Upper lobe of right lung (tissue), 1 donor: ENCODE results near the gene SYNPO2L. TPM values are rescaled to one million over a fixed set of nuclear protein-coding genes. Genes with fewer than 3 reads are reported as not detected.

ENCODE experiments used
- ATAC-seq: fragments of 200-7000 bp; cut with Tn5 transposase; one replicate; pipeline ENCODE4 v1.9.1; 2020; ENCODE audit warnings: mild to moderate bottlenecking, moderate library complexity
- DNase-seq: peaks from one replicate; pipeline ENCODE4 v3.0.0-alpha.2; 2020
- H3K27ac ChIP-seq: fragments of 200-600 bp; one replicate; pipeline ENCODE4 v1.8.0; 2022
- H3K27me3 ChIP-seq: fragments of 200-600 bp; one replicate; pipeline ENCODE4 v1.8.0; 2022; ENCODE audit warnings: mild to moderate bottlenecking
- H3K36me3 ChIP-seq: fragments of 200-600 bp; one replicate; pipeline ENCODE4 v1.8.0; 2022
- H3K4me1 ChIP-seq: fragments of 200-600 bp; one replicate; pipeline ENCODE4 v1.8.0; 2022
- H3K4me3 ChIP-seq: fragments of 200-600 bp; one replicate; pipeline ENCODE4 v1.8.0; 2022; ENCODE audit warnings: mild to moderate bottlenecking
- H3K9me3 ChIP-seq: fragments of 200-600 bp; one replicate; pipeline ENCODE4 v1.8.0; 2022
- intact Hi-C: fragments of 100-400 bp; cut with DNase I; formaldehyde crosslinking; loops from one replicate; pipeline ENCODE4 v1.11.0; 2022
- total RNA-seq: library from RNA; stranded (reverse); fragmentation: NEBNext Ultra II Directional; extraction: Animal tissue kit (Norgen Biotek cat#: 25700); gene quantifications from one replicate; pipeline ENCODE4 v1.2.1, GENCODE V29; 2021
- TF ChIP-seq, protein P1 (sequence below): fragments of 200-600 bp; IDR thresholded peaks from one replicate; pipeline ENCODE4 v1.8.0; 2022; ENCODE audit warnings: antibody characterized with exemption
- donor health status: DM: no; HTN: yes; CAD: no; lungs with severe emphysema.

Gene SYNPO2L
- total RNA-seq, 1 donor from 2014 or later = 5.9 TPM

- Histone ChIP-seq H3K27ac (no peak overlapping the region), H3K4me1 (peaks cover 13% of the 10 kb centered on the region)
- intact Hi-C loops = loop anchor here (5.0 kb wide), 1 partner anchor 123 kb away; no protein-coding TSS in a partner anchor
Measured at GRCh38 chr10:73649876-73650536, 5.8 kb downstream of the SYNPO2L start.

DNA sequence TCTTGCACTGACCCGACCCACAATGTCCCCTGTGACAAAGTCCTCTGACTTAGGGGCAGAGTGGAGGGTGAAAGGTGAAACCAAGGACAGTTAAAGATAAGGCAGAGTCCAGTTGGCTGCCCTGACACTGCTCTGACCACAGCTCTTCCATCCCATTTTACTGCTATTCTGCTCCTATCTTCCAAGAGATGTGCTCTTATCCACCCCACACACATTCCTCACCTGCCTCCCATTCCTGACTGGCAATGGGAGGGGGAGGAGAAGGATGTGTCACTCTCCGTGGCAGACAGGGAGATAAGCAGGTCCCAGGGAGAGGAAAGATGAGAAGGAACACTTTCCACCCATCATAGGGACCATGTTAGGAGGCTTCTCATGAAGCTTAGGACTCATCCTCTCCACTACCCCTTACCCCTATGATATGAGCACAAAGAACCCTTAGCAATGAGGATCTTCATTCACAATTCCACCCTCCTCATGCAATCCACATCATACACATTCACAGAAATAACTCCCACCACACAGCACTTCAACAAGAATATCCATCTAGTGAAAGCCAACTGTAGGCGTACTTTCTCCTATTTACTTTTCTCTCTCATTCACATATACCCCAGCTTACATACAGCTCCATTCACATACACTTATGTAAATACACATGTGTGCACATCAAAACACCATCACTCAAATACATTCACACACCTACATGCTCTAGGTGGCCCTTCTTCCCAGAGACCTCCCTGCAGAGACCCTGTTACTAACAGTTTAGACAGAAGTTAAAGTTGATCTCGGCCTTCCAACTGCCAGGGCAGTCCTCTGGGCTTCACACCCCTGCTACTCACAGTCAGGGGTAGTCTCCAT is 6.6 kb downstream of the SYNPO2L start:
- no peaks in the 10 kb centered on the region for H3K9me3 ChIP-seq
- DNase-seq = no peak
- TF ChIP-seq, protein P1, sequence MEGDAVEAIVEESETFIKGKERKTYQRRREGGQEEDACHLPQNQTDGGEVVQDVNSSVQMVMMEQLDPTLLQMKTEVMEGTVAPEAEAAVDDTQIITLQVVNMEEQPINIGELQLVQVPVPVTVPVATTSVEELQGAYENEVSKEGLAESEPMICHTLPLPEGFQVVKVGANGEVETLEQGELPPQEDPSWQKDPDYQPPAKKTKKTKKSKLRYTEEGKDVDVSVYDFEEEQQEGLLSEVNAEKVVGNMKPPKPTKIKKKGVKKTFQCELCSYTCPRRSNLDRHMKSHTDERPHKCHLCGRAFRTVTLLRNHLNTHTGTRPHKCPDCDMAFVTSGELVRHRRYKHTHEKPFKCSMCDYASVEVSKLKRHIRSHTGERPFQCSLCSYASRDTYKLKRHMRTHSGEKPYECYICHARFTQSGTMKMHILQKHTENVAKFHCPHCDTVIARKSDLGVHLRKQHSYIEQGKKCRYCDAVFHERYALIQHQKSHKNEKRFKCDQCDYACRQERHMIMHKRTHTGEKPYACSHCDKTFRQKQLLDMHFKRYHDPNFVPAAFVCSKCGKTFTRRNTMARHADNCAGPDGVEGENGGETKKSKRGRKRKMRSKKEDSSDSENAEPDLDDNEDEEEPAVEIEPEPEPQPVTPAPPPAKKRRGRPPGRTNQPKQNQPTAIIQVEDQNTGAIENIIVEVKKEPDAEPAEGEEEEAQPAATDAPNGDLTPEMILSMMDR = no peak
- ATAC-seq = no peak
- no peaks in the 10 kb centered on the region for H3K36me3 ChIP-seq
- H3K27me3 ChIP-seq = no peaks in the 10 kb centered on the region
- intact Hi-C loops = loop anchor here (5.0 kb wide), 1 partner anchor 122 kb away; no protein-coding TSS in a partner anchor
- H3K27ac ChIP-seq = peak overlapping the region; percentile 51
- peaks cover 13% of the 10 kb centered on the region for H3K4me1 ChIP-seq
- H3K4me3 ChIP-seq = no peak overlapping the region

More at GRCh38 chr10:73649876-73650536, 5.8 kb downstream of the SYNPO2L start:
- H3K9me3 ChIP-seq = no peaks in the 10 kb centered on the region
- ATAC-seq = no peak
- no peak overlapping the region for H3K4me3 ChIP-seq
- TF ChIP-seq, protein P1 = no peak
- no peak for DNase-seq
- H3K27me3 ChIP-seq = no peaks in the 10 kb centered on the region
- H3K36me3 ChIP-seq = no peaks in the 10 kb centered on the region

DNA sequence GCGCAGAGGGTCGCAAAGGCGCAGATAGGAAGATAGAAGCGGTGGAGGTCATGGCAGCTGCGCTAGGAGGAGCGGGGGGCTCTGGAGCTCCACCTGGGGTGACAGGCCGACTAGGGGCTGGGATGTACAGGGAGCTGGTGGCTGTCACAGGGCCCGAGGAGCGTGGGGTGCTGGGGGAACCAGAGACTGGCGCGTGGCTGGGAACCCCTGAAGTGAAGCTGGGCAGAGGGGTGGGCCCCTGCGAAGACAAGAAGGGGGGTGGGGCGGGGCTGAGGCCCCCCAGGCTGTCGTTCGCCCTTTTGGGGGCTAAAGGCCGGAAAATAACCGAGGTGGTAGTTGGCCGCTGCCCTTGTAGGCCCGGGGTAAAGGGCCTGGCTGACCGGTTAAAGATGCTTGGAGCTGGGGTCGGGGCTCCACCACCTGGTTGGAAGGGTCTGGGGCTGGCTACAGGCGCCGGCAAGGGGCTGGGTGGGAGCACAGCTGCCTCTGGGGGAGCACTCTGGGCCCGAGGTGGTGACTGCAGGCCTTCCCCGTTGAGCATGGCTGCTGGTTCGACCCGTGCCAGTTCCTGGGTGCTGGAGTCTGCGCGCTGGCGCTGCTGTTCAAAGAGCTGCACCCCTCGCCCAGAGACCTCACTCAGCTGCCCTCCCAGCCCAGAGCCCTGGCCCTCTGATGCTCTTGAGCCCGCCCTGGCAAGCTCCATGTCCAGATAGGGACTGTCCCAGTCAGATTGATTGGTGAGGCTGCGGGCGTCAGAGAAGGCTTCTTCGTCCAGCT is 7.8 kb downstream of the SYNPO2L start:
- Histone ChIP-seq H3K36me3 (no peaks in the 10 kb centered on the region), H3K27me3 (no peaks in the 10 kb centered on the region), H3K27ac (peak overlapping the region; percentile 51), H3K4me1 (peaks cover 23% of the 10 kb centered on the region), H3K9me3 (no peaks in the 10 kb centered on the region), H3K4me3 (peak overlapping the region; percentile 70)
- DNase-seq (no peak), ATAC-seq (peak; percentile 1)
- TF ChIP-seq, protein P1 = no peak
- intact Hi-C loops = loop anchor here (5.0 kb wide), 1 partner anchor 121 kb away; no protein-coding TSS in a partner anchor

- TF ChIP-seq, protein P1 = no peak
- Histone ChIP-seq H3K27me3 (no peaks in the 10 kb centered on the region), H3K27ac (peak overlapping the region; percentile 51), H3K9me3 (no peaks in the 10 kb centered on the region), H3K4me1 (peaks cover 25% of the 10 kb centered on the region), H3K4me3 (peak overlapping the region; percentile 70), H3K36me3 (no peaks in the 10 kb centered on the region)
- ATAC-seq (peak; percentile 70), DNase-seq (peak; percentile 79)
- intact Hi-C loops = loop anchor here (5.0 kb wide), 1 partner anchor 120 kb away; no protein-coding TSS in a partner anchor
Measured at GRCh38 chr10:73647211-73647874, 8.5 kb downstream of the SYNPO2L start.

DNA sequence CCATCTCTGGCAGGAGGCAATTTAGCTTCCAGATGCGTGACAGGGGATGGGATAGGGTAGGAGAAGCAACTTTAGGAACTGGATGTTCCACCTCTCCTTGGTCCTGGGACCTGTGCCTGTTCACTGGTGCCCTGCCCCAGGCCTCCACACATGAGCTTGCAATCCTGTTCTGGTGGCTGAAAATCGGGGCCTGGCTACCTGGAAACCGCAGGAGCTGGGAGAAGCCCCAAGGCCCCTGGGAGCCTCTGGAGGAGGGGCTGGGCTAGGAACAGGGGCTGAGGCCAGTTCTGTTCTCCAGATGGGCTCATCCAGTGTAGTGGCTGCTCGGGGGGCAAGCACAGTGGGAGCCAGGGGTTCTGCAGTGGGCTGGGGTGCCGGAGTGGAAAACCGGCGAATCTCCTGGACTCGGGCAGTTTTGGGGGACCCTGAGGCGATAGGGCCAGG is 9.2 kb downstream of the SYNPO2L start:
- intact Hi-C loops = loop anchor here (5.0 kb wide), 1 partner anchor 119 kb away; no protein-coding TSS in a partner anchor
- Histone ChIP-seq H3K4me1 (peaks cover 29% of the 10 kb centered on the region), H3K27ac (no peak overlapping the region), H3K36me3 (no peaks in the 10 kb centered on the region), H3K27me3 (no peaks in the 10 kb centered on the region), H3K9me3 (no peaks in the 10 kb centered on the region), H3K4me3 (no peak overlapping the region)
- TF ChIP-seq, protein P1 = no peak
- DNase-seq (no peak), ATAC-seq (no peak)
